Heart left ventricle (tissue), 16 donors: Measurements from ENCODE around the gene AHSP. TPM values are rescaled to one million over a fixed set of nuclear protein-coding genes. Genes with fewer than 3 reads are reported as not detected.

ENCODE experiments used
- ATAC-seq, 4 donors: fragments of 200-7000 bp; cut with Tn5 transposase; one replicate each; pipeline ENCODE4 v1.9.1; 2020 to 2022; ENCODE audit warnings: moderate library complexity in 4 of 4, mild to moderate bottlenecking in 3 of 4, moderate number of reproducible peaks in 1 of 4
- DNase-seq, 5 donors: peaks; one replicate each; pipeline ENCODE4 v3.0.0-alpha.2; 2020
- H3K27ac ChIP-seq, 12 donors: fragments of 200-600 bp; sonication (generic) in 4 of 12; one replicate each; pipeline versions ENCODE4 v1.5.0 to v1.8.0; 2016 to 2022; ENCODE audit warnings: mild to moderate bottlenecking in 2 of 12
- H3K27me3 ChIP-seq, 9 donors: fragments of 200-600 bp; sonication (generic) in 2 of 9; one replicate each; pipeline versions ENCODE4 v1.5.1 to v1.8.0; 2016 to 2022; ENCODE audit warnings: mild to moderate bottlenecking in 3 of 9
- H3K36me3 ChIP-seq, 9 donors: fragments of 200-600 bp; sonication (generic) in 2 of 9; one replicate each; pipeline versions ENCODE4 v1.5.0 to v1.8.0; 2018 to 2022; ENCODE audit warnings: mild to moderate bottlenecking in 2 of 9
- H3K4me1 ChIP-seq, 12 donors: fragments of 200-600 bp; sonication (generic) in 4 of 12; one replicate each; pipeline versions ENCODE4 v1.5.0 to v1.8.0; 2016 to 2022; ENCODE audit warnings: mild to moderate bottlenecking in 3 of 12
- H3K4me3 ChIP-seq, 12 donors: fragments of 200-600 bp; sonication (generic) in 4 of 12; one replicate each; pipeline versions ENCODE4 v1.5.0 to v1.8.0; 2017 to 2022; ENCODE audit warnings: mild to moderate bottlenecking in 9 of 12, moderate library complexity in 4 of 12
- H3K9me3 ChIP-seq, 12 donors: fragments of 200-600 bp; sonication (generic) in 4 of 12; one replicate each; pipeline versions ENCODE4 v1.5.0 to v1.8.0; 2016 to 2022; ENCODE audit warnings: mild to moderate bottlenecking in 1 of 12
- CTCF ChIP-seq, 12 donors: fragments of 200-600 bp; sonication (generic) in 4 of 12; IDR thresholded peaks; one replicate each; pipeline versions ENCODE4 v1.5.0 to v1.8.0; 2018 to 2022; ENCODE audit warnings: antibody characterized with exemption in 12 of 12, mild to moderate bottlenecking in 5 of 12
- POLR2A ChIP-seq, 2 donors: fragments of 450-650 bp; IDR thresholded peaks; one replicate each; pipeline ENCODE4 v1.6.1; 2017; ENCODE audit warnings: antibody characterized with exemption in 2 of 2, mild to moderate bottlenecking in 2 of 2, moderate library complexity in 2 of 2
- WGBS, 4 donors: extraction: QIAGEN DNeasy Blood & Tissue Kit in 2 of 4; methylation state at CpG; one replicate each; pipeline versions ENCODE4 v1.1.5 to v1.1.7; 2013 to 2018; 5-methylcytosine and 5-hydroxymethylcytosine counted together
- intact Hi-C, 10 donors: fragments of 100-400 bp; cut with DNase I; formaldehyde crosslinking; loops; one replicate each; pipeline versions ENCODE4 v1.11.1 to v1.14.2; 2022
- polyA plus RNA-seq, 2 donors: library from polyadenylated mRNA; stranded (reverse); fragments of 200-250 nt; gene quantifications; one replicate each; pipeline ENCODE4 v1.2.3, GENCODE V29; 2013
- total RNA-seq, 9 donors: library from RNA; depleted of rRNA in 2 of 9; stranded (reverse); fragments of >200 nt in 2 of 9; fragmentation: NEBNext Ultra II Directional in 3 of 9; extraction: Animal tissue kit (Norgen Biotek cat#: 25700) in 3 of 9; gene quantifications; one replicate each; pipeline versions ENCODE4 v1.1.0 to v1.2.4, GENCODE V29; 2016 to 2023
- donor health status: ischemic (EF 13 %, LVEDD 7.1; RV severe dilation, severe dysfunction).
- donor health status: healthy with polysubstance abuse.
- donor health status: DM: no; HTN: yes; CAD: no.
- donor health status: DM: no; HTN: no; CAD: no.
- donor health status: ischemic (EF 25% LVEDD 6.9; RV normal size, moderate dysfunction).
- donor health status: ischemic (EF 25% LVEDD 5.7; RV mildly dilated, moderate dysfunction).
- donor health status: healthy.
- donor health status: DM: yes; HTN: yes; CAD: no.
- donor health status: ischemic (EF 35%, LVEDD 5.7; RV mildly dilated, moderate dysfunction).
- donor health status: nonischemic (EF 11% LVEDD 7.7; RV severe dilation, severe dysfunction).
- donor health status: DM: yes; HTN: yes; CAD: no.
- donor health status: PGD.
- donor health status: ischemic (EF 29% LVEDD 5.4; RV normal size, mild dysfunction).
- donor health status: nonischemic (EF 23%, LVEDD 6.1; RV moderate dilation, normal function).

AHSP gene
- total and polyA plus RNA-seq, 11 donors: 2.2 TPM; not detected in 10

DNA sequence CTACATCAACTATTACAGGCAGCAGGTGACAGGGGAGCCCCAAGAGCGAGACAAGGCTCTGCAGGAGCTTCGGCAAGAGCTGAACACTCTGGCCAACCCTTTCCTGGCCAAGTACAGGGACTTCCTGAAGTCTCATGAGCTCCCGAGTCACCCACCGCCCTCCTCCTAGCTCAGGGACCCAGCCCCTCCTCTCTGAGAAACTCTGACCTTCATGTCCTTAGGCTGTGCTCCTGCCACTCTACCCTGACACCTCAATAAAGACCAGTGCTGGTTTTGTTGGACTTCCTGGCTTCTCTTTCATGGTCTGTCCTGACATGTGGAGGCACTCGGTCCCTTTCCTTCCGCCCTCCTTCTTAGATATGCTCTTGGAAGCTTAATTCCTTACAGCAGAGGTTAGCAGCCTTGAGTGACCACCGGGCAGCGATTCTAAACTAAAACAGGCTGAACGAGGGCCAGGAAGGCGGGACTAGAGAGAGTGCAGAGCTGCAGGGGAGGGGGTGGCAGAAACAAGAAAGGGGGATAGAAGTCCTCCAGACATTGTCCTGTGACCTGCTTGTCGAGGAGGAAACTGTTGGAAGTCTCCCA, 915 bp downstream of the AHSP start:
- TF ChIP-seq CTCF (IDR thresholded peaks at IDR 0.05) (no peak), POLR2A (IDR thresholded peaks at IDR 0.05) (no peak)
- no peak overlapping the region for H3K27ac ChIP-seq
- H3K27me3 ChIP-seq: peaks cover 0 to 56% (median 3%) of the 10 kb centered on the region in 9 donors
- peaks cover 0 to 15% (median 0%) of the 10 kb centered on the region in 12 donors for H3K4me1 ChIP-seq
- intact Hi-C loops: no loop called here
- ATAC-seq: no peak
- 30 to 45% (median 38%) methylated on average over 11 of the region's 11 CpGs for WGBS, 4 donors
- DNase-seq: no peak
- no peaks in the 10 kb centered on the region for H3K36me3 ChIP-seq
- no peaks in the 10 kb centered on the region for H3K9me3 ChIP-seq
- H3K4me3 ChIP-seq: peak overlapping the region in 8 of 12 donors; percentile 28 to 59 (median 46)

DNA sequence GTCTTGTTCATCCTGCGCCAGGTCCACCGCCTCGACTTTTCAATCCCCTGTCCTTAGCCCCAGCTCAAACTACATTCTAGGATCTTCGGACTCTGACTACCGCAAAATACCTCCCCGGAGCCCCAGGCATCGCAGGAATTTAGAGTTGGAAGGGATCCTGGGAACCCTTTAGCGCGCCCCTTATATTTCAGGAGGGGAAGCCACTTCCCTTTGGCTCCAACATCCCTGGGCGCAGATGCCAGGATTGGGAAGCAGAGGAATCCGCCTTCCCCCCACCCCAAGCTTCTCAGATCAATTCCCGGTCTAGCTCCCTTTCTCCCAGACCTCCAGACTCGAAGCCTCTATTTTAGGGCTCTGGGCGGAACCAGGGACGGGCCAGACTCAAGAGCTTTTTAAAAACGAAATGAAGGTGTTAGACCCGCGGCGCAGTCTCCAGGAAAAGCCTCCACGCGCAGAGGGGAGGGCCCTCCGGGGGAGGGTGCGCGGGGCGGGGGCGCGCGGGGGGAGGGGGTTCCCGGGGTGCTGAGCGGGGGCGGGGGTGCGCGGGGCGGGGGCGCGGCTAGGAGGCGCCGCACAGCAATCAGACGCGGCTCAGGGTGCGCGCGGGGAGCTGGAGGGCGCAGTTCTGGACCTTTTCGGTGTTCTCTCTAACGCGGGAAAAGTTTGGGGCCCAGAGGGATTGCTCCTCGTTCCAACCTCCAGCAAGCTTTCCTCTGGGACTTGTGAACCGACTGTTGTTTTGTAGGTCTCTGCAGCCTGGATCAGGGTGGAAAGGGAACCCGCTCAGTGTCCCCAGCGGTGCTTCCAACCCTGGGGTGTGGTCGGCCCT, 1.6 kb downstream of the AHSP start:
- Histone ChIP-seq H3K4me3 (peak overlapping the region in 11 of 12 donors; percentile 18 to 59 (median 43)), H3K27me3 (peaks cover 0 to 59% (median 3%) of the 10 kb centered on the region in 9 donors), H3K4me1 (peaks cover 0 to 15% (median 0%) of the 10 kb centered on the region in 12 donors), H3K27ac (no peak overlapping the region), H3K9me3 (no peaks in the 10 kb centered on the region), H3K36me3 (no peaks in the 10 kb centered on the region)
- intact Hi-C loops: no loop called here
- WGBS, 4 donors: 2 to 3% (median 2%) methylated on average over 30 to 52 of the region's 52 CpGs
- no peak for DNase-seq
- peak in 1 of 4 donors; percentile 22 for ATAC-seq
- TF ChIP-seq POLR2A (IDR thresholded peaks at IDR 0.05) (no peak), CTCF (IDR thresholded peaks at IDR 0.05) (no peak)

DNA sequence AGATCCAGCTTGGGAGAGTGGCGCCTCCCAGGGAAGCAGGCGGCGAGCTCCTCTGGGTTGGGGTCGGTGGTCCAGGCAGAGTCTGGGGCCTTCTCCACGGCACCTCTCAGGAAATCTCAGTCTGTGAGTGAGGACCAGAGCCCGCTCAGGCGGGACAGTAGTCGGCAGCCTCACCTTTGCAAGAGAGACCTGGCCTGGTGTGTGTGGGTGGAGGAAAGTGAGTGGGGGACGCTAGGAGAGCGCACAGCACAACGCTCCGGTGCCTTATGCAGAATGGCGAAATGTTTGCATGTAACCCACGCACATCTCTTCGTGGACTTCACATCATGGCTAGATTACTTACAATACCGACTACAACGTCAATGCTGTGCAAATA, 2.2 kb downstream of the AHSP start:
- 30 to 37% (median 32%) methylated on average over 14 to 17 of the region's 17 CpGs for WGBS, 4 donors
- H3K9me3 ChIP-seq: no peaks in the 10 kb centered on the region
- TF ChIP-seq CTCF (IDR thresholded peaks at IDR 0.05) (no peak), POLR2A (IDR thresholded peaks at IDR 0.05) (no peak)
- intact Hi-C loops: no loop called here
- H3K27me3 ChIP-seq: peaks cover 0 to 59% (median 3%) of the 10 kb centered on the region in 9 donors
- H3K27ac ChIP-seq: no peak overlapping the region
- DNase-seq (no peak), ATAC-seq (no peak)
- H3K4me3 ChIP-seq: peak overlapping the region in 10 of 12 donors; percentile 28 to 59 (median 44)
- no peaks in the 10 kb centered on the region for H3K36me3 ChIP-seq
- peaks cover 0 to 15% (median 0%) of the 10 kb centered on the region in 12 donors for H3K4me1 ChIP-seq

GRCh38 chr16:31530405-31530804, 2.7 kb downstream of the AHSP start:
- no peak for ATAC-seq
- peaks cover 0 to 59% (median 3%) of the 10 kb centered on the region in 9 donors for H3K27me3 ChIP-seq

More at GRCh38 chr16:31530405-31530804, 2.7 kb downstream of the AHSP start:
- 74 to 85% (median 80%) methylated on average over 5 of the region's 5 CpGs for WGBS, 4 donors
- DNase-seq: no peak
- Histone ChIP-seq H3K9me3 (no peaks in the 10 kb centered on the region), H3K36me3 (no peaks in the 10 kb centered on the region), H3K4me1 (peaks cover 0 to 15% (median 0%) of the 10 kb centered on the region in 12 donors), H3K4me3 (no peak overlapping the region), H3K27ac (no peak overlapping the region)
- TF ChIP-seq CTCF (IDR thresholded peaks at IDR 0.05) (no peak), POLR2A (IDR thresholded peaks at IDR 0.05) (no peak)
- intact Hi-C loops: no loop called here
